SK-N-SH (cell line): Measurements from ENCODE around the gene ANKS1B. TPM values are rescaled to one million over a fixed set of nuclear protein-coding genes. Genes with fewer than 3 reads are reported as not detected.

Source experiments
- CTCF ChIA-PET: fragments of 300-600, 350-600 bp; formaldehyde crosslinking; extraction: SDS; loops from one replicate; lab custom pipeline; 2021; lab: Yijun Ruan, JAX
- POLR2A ChIA-PET: fragments of 350-600 bp; sonication (Branson Sonifier 250); formaldehyde crosslinking; extraction: SDS; loops from one replicate; lab custom pipeline; 2020; ENCODE audit warnings: antibody characterized with exemption, inconsistent platforms; lab: Yijun Ruan, JAX
- DNase-seq: peaks from one replicate; pipeline ENCODE4 v3.0.0; 2012
- H2AFZ ChIP-seq: fragments of 200-600 bp; sonication (generic); 2 replicates; pipeline ENCODE4 v1.8.1; 2016; ENCODE audit warnings: antibody characterized with exemption, mild to moderate bottlenecking, low read depth
- H3F3A ChIP-seq: fragments of 200-600 bp; sonication (generic); replicated peaks from 2 replicates; pipeline ENCODE3; 2016; ENCODE audit warnings: antibody characterized with exemption, mild to moderate bottlenecking; ENCODE audit not compliant: insufficient read depth
- H3K27ac ChIP-seq, 2 experiments: fragments of 200-500 bp in 1 of 2; fragments of 200-600 bp in 1 of 2; sonication (Bioruptor generic) in 1 of 2; sonication (generic), shearing (Covaris generic) in 1 of 2; 2 replicates each; pipeline versions ENCODE4 v1.5.1 to v1.6.1; 2014 to 2016; ENCODE audit warnings: low read depth in 2 of 2, inconsistent platforms in 1 of 2, low read length in 1 of 2, mild to moderate bottlenecking in 1 of 2, mixed read lengths in 1 of 2
- H3K27me3 ChIP-seq: fragments of 200-600 bp; sonication (generic), shearing (Covaris generic); 2 replicates; pipeline ENCODE4 v1.6.1; 2016; ENCODE audit warnings: mixed run types; ENCODE audit not compliant: insufficient read depth
- H3K36me3 ChIP-seq, 2 experiments: fragments of 200-500 bp in 1 of 2; fragments of 200-600 bp in 1 of 2; sonication (Bioruptor generic) in 1 of 2; sonication (generic) in 1 of 2; replicated peaks in 1 of 2; 2 replicates each; pipeline versions ENCODE3 to v1.5.1; 2014 to 2016; ENCODE audit warnings: low read length in 1 of 2, mild to moderate bottlenecking in 1 of 2; ENCODE audit not compliant: insufficient read depth in 2 of 2, control insufficient read depth in 1 of 2
- H3K4me1 ChIP-seq, 2 experiments: fragments of 200-500 bp in 1 of 2; fragments of 200-600 bp in 1 of 2; sonication (Bioruptor generic) in 1 of 2; sonication (generic), shearing (Covaris generic) in 1 of 2; 2 replicates each; pipeline versions ENCODE4 v1.5.1 to v1.6.1; 2014 to 2016; ENCODE audit warnings: low read depth in 1 of 2, low read length in 1 of 2, mixed run types in 1 of 2; ENCODE audit not compliant: insufficient read depth in 2 of 2, control insufficient read depth in 1 of 2
- H3K4me2 ChIP-seq: fragments of 200-600 bp; sonication (generic), shearing (Covaris generic); 2 replicates; pipeline ENCODE4 v1.6.1; 2017; ENCODE audit warnings: mixed run types
- H3K4me3 ChIP-seq, 2 experiments: fragments of 200-500 bp in 1 of 2; fragments of 200-600 bp in 1 of 2; sonication (Bioruptor generic) in 1 of 2; sonication (generic), shearing (Covaris generic) in 1 of 2; 2 replicates each; pipeline versions ENCODE4 v1.5.1 to v1.8.1; 2014 to 2016; ENCODE audit warnings: low read depth in 2 of 2, inconsistent platforms in 1 of 2, low read length in 1 of 2, mild to moderate bottlenecking in 1 of 2, mixed read lengths in 1 of 2, moderate library complexity in 1 of 2
- H3K79me2 ChIP-seq: fragments of 200-600 bp; sonication (generic); 2 replicates; pipeline ENCODE4 v1.8.1; 2017; ENCODE audit warnings: mild to moderate bottlenecking; ENCODE audit not compliant: insufficient read depth
- H3K9ac ChIP-seq: fragments of 200-600 bp; sonication (generic); 2 replicates; pipeline ENCODE4 v1.6.1; 2017; ENCODE audit warnings: mixed run types
- H3K9me2 ChIP-seq: fragments of 200-600 bp; sonication (generic); 2 replicates; pipeline ENCODE4 v1.6.1; 2017; ENCODE audit warnings: mixed run types
- H3K9me3 ChIP-seq: fragments of 200-600 bp; sonication (generic); 2 replicates; pipeline ENCODE4 v1.6.1; 2017; ENCODE audit warnings: mixed run types, mild to moderate bottlenecking, moderate library complexity
- H4K20me1 ChIP-seq: fragments of 200-600 bp; sonication (generic); 2 replicates; pipeline ENCODE4 v1.6.1; 2017; ENCODE audit warnings: mild to moderate bottlenecking, mixed run types; ENCODE audit not compliant: insufficient read depth
- ELF1 ChIP-seq: IDR thresholded peaks from 2 replicates; pipeline ENCODE4 v1.4.0; 2012
- EZH2phosphoT487 ChIP-seq: fragments of 200-600 bp; sonication (generic); IDR thresholded peaks from 2 replicates; pipeline ENCODE4 v1.6.1; 2017; ENCODE audit warnings: low read depth, mixed run types, mild to moderate bottlenecking, antibody characterized with exemption, moderate library complexity, borderline replicate concordance
- FOSL2 ChIP-seq: IDR thresholded peaks from 2 replicates; pipeline ENCODE4 v1.4.0; 2012; ENCODE audit warnings: low read depth, mild to moderate bottlenecking, moderate library complexity, borderline replicate concordance
- JUND ChIP-seq: IDR thresholded peaks from 2 replicates; pipeline ENCODE4 v1.4.0; 2012
- NFIC ChIP-seq: IDR thresholded peaks from 2 replicates; pipeline ENCODE4 v1.4.0; 2012; ENCODE audit warnings: borderline replicate concordance
- PBX3 ChIP-seq: IDR thresholded peaks from 2 replicates; pipeline ENCODE4; 2012
- POLR2AphosphoS5 ChIP-seq: IDR thresholded peaks from 2 replicates; pipeline ENCODE4 v1.6.1; 2012; ENCODE audit warnings: low read depth, low read length
- RAD21 ChIP-seq: IDR thresholded peaks from 2 replicates; pipeline ENCODE4 v1.6.1; 2012; ENCODE audit warnings: mild to moderate bottlenecking, low read length
- REST ChIP-seq: IDR thresholded peaks from 2 replicates; pipeline ENCODE4 v1.6.1; 2012; ENCODE audit warnings: mild to moderate bottlenecking, low read depth, low read length, moderate library complexity
- RXRA ChIP-seq: IDR thresholded peaks from 2 replicates; pipeline ENCODE4 v1.4.0; 2012; ENCODE audit warnings: low read depth, mild to moderate bottlenecking, borderline replicate concordance
- SIN3A ChIP-seq: IDR thresholded peaks from 2 replicates; pipeline ENCODE4 v1.6.1; 2012; ENCODE audit warnings: low read depth, mild to moderate bottlenecking, low read length, moderate library complexity, borderline replicate concordance
- SMC3 ChIP-seq: IDR thresholded peaks from 2 replicates; pipeline ENCODE4 v1.6.1; 2012; ENCODE audit warnings: low read depth, low read length, improper control_type of control experiment
- YY1 ChIP-seq: IDR thresholded peaks from 2 replicates; pipeline ENCODE4 v1.4.0; 2012; ENCODE audit warnings: low read depth, mild to moderate bottlenecking
- WGBS: methylation state at CpG from one replicate; pipeline ENCODE4 v1.1.6; 2017; ENCODE audit warnings: low lambda C conversion rate; 5-methylcytosine and 5-hydroxymethylcytosine counted together
- polyA plus RNA-seq, 3 experiments: library from polyadenylated mRNA; depleted of rRNA; stranded (reverse); fragments of >200 nt; gene quantifications; 2 replicates each; pipeline ENCODE4 v1.2.3, GENCODE V29; 2012

The ANKS1B gene
- polyA plus RNA-seq, 1 of the 3 experiments (the other 2 are of a cell fraction) = 1.8 TPM

GRCh38 chr12:98883231-98883630 is 1101.5 kb downstream of the ANKS1B start:
- no peaks in the 10 kb centered on the region for H3K36me3 ChIP-seq
- no peaks in the 10 kb centered on the region for H3K9me2 ChIP-seq
- no peaks in the 10 kb centered on the region for H3K4me1 ChIP-seq
- H4K20me1 ChIP-seq = no peaks in the 10 kb centered on the region
- TF ChIP-seq POLR2AphosphoS5 = no peak
- no peak for TF ChIP-seq SIN3A
- no peak for TF ChIP-seq REST
- TF ChIP-seq JUND = no peak
- no peak for TF ChIP-seq RXRA
- TF ChIP-seq YY1 = no peak
- no peak for TF ChIP-seq EZH2phosphoT487
- H3F3A ChIP-seq = no peaks in the 10 kb centered on the region
- POLR2A ChIA-PET = no interaction called here
- no peak overlapping the region for H3K4me3 ChIP-seq
- no peak overlapping the region for H3K27ac ChIP-seq
- H3K4me2 ChIP-seq = no peak overlapping the region
- H3K79me2 ChIP-seq = no peaks in the 10 kb centered on the region
- H3K27me3 ChIP-seq = no peaks in the 10 kb centered on the region
- H3K9me3 ChIP-seq = no peaks in the 10 kb centered on the region
- no peak overlapping the region for H3K9ac ChIP-seq
- CTCF ChIA-PET = interaction anchor here (1.1 kb wide), 1 partner anchor 116 kb away, joined by 3 read pairs; no protein-coding TSS in a partner anchor
- H2AFZ ChIP-seq = no peak overlapping the region
- no peak for DNase-seq
- WGBS = 27% methylated on average over 2 of the region's 2 CpGs

GRCh38 chr12:98882526-98882925 is 1102.2 kb downstream of the ANKS1B start:
- Histone ChIP-seq H4K20me1 (no peaks in the 10 kb centered on the region), H3K4me2 (no peak overlapping the region), H3K9me2 (no peaks in the 10 kb centered on the region), H2AFZ (no peak overlapping the region), H3K79me2 (no peaks in the 10 kb centered on the region), H3K9me3 (no peaks in the 10 kb centered on the region), H3K27ac (no peak overlapping the region), H3K36me3 (no peaks in the 10 kb centered on the region), H3F3A (no peaks in the 10 kb centered on the region), H3K9ac (no peak overlapping the region), H3K4me3 (no peak overlapping the region), H3K27me3 (no peaks in the 10 kb centered on the region), H3K4me1 (no peaks in the 10 kb centered on the region)
- 8% methylated on average over 1 of the region's 1 CpG for WGBS
- ChIA-PET CTCF (interaction anchor here (1.1 kb wide), 1 partner anchor 116 kb away, joined by 3 read pairs; no protein-coding TSS in a partner anchor), POLR2A (no interaction called here)
- TF ChIP-seq EZH2phosphoT487 (no peak), RAD21 (no peak), SMC3 (no peak), ELF1 (no peak), PBX3 (no peak), FOSL2 (no peak), REST (no peak), NFIC (no peak)
- DNase-seq = no peak
